Naive thymus-derived CD4-positive, alpha-beta T cell (primary cell): ENCODE data around the gene EPHA3. TPM values are rescaled to one million over a fixed set of nuclear protein-coding genes. Genes with fewer than 3 reads are reported as not detected.

ENCODE experiments used
- ATAC-seq: fragments of 150-1000 bp; cut with Tn5 transposase; 2 replicates; pipeline ENCODE4 v1.10.0; 2021; ENCODE audit warnings: mild to moderate bottlenecking, moderate library complexity
- CTCF ChIA-PET: fragments of 350-600 bp; sonication (Branson Sonifier 250); formaldehyde crosslinking; loops from one replicate; lab custom pipeline; 2021; ENCODE audit warnings: antibody characterized with exemption; lab: Charles Lee
- POLR2A ChIA-PET: fragments of 350-600 bp; sonication (Branson Sonifier 250); formaldehyde crosslinking; loops from one replicate; lab custom pipeline; 2021; ENCODE audit warnings: antibody characterized with exemption, inconsistent platforms; lab: Charles Lee
- DNase-seq, 9 donors: peaks; one replicate each; pipeline versions ENCODE4 v3.0.0 to v3.0.0-alpha.2; 2020 to 2022; ENCODE audit warnings: mixed read lengths in 1 of 9
- H3K27ac ChIP-seq: one replicate; pipeline ENCODE4 v1.7.0; 2013; ENCODE audit warnings: mild to moderate bottlenecking, low read depth, low read length, moderate library complexity
- H3K27me3 ChIP-seq, 2 donors: one replicate each; pipeline ENCODE4 v1.7.0; 2013; ENCODE audit warnings: low read length in 2 of 2, mild to moderate bottlenecking in 2 of 2, moderate library complexity in 2 of 2; ENCODE audit not compliant: control insufficient read depth in 2 of 2, insufficient read depth in 2 of 2
- H3K36me3 ChIP-seq, 3 experiments: 1 replicate in 2 of 3; 2 replicates in 1 of 3; pipeline ENCODE4 v1.7.0; 2013; ENCODE audit warnings: low read length in 3 of 3, mild to moderate bottlenecking in 3 of 3, moderate library complexity in 1 of 3; ENCODE audit not compliant: insufficient read depth in 3 of 3, control insufficient read depth in 2 of 3
- H3K4me1 ChIP-seq, 2 donors: one replicate each; pipeline ENCODE4 v1.7.0; 2013; ENCODE audit warnings: low read length in 2 of 2, mild to moderate bottlenecking in 2 of 2, moderate library complexity in 1 of 2; ENCODE audit not compliant: control insufficient read depth in 2 of 2, insufficient read depth in 2 of 2
- H3K4me3 ChIP-seq: 2 replicates; pipeline ENCODE4 v1.7.0; 2013; ENCODE audit warnings: mild to moderate bottlenecking, low read length
- H3K9me3 ChIP-seq, 3 experiments: 1 replicate in 2 of 3; 2 replicates in 1 of 3; pipeline ENCODE4 v1.7.0; 2013; ENCODE audit warnings: low read length in 3 of 3; ENCODE audit not compliant: control insufficient read depth in 2 of 3
- H3K27ac Mint-ChIP-seq, 9 donors: one replicate each; pipeline ENCODE4 v1.8.0; 2020 to 2022; ENCODE audit warnings: mixed read lengths in 9 of 9, mild to moderate bottlenecking in 8 of 9, moderate library complexity in 5 of 9, inconsistent platforms in 2 of 9
- H3K27me3 Mint-ChIP-seq, 5 donors: one replicate each; pipeline ENCODE4 v1.8.0; 2021 to 2022; ENCODE audit warnings: mixed read lengths in 5 of 5, mild to moderate bottlenecking in 1 of 5
- H3K36me3 Mint-ChIP-seq, 5 donors: one replicate each; pipeline ENCODE4 v1.8.0; 2020 to 2022; ENCODE audit warnings: mixed read lengths in 5 of 5, mild to moderate bottlenecking in 3 of 5, inconsistent platforms in 1 of 5
- H3K4me1 Mint-ChIP-seq, 7 donors: one replicate each; pipeline ENCODE4 v1.8.0; 2020 to 2022; ENCODE audit warnings: mixed read lengths in 7 of 7, mild to moderate bottlenecking in 3 of 7, inconsistent platforms in 1 of 7
- H3K4me3 Mint-ChIP-seq, 10 donors: one replicate each; pipeline ENCODE4 v1.8.0; 2020 to 2022; ENCODE audit warnings: mild to moderate bottlenecking in 10 of 10, mixed read lengths in 10 of 10, moderate library complexity in 6 of 10, inconsistent platforms in 2 of 10
- H3K9me3 Mint-ChIP-seq, 11 donors: one replicate each; pipeline ENCODE4 v1.8.0; 2020 to 2022; ENCODE audit warnings: mixed read lengths in 11 of 11, mild to moderate bottlenecking in 4 of 11, inconsistent platforms in 1 of 11, moderate library complexity in 1 of 11
- intact Hi-C, 2 donors: fragments of 100-400 bp; cut with micrococcal nuclease; formaldehyde crosslinking; loops; one replicate each; pipeline ENCODE4 v1.15.1; 2023
- polyA plus RNA-seq, 2 donors: library from polyadenylated mRNA; unstranded; fragments of 300-500 nt; fragmentation: Illumina TruSeq; gene quantifications; one replicate each; pipeline ENCODE4 v1.2.3, GENCODE V29; 2021
- total RNA-seq, 6 experiments: library from RNA in 5 of 6; stranded (reverse) in 5 of 6; gene quantifications; 1 replicate in 5 of 6; 2 replicates in 1 of 6; pipeline ENCODE4 v1.2.3 and lab custom pipeline; 2021 to 2026

Gene EPHA3
- total and polyA plus RNA-seq, 7 experiments from 2014 or later: not detected

GRCh38 chr3:89138048-89138447 is 30.6 kb downstream of the EPHA3 start:
- CTCF ChIA-PET: no interaction called here
- H3K36me3 ChIP-seq: no peaks in the 10 kb centered on the region
- H3K36me3 Mint-ChIP-seq: no peaks in the 10 kb centered on the region
- no peak overlapping the region for H3K27ac ChIP-seq
- H3K4me3 Mint-ChIP-seq: no peak overlapping the region
- intact Hi-C loops: no loop called here
- DNase-seq (no peak), ATAC-seq (no peak)
- H3K4me3 ChIP-seq: no peak overlapping the region
- no peaks in the 10 kb centered on the region for H3K4me1 ChIP-seq
- H3K9me3 ChIP-seq: no peaks in the 10 kb centered on the region
- peaks cover 0 to 8% (median 2%) of the 10 kb centered on the region in 11 donors for H3K9me3 Mint-ChIP-seq
- POLR2A ChIA-PET: no interaction called here
- no peak overlapping the region for H3K27ac Mint-ChIP-seq
- no peaks in the 10 kb centered on the region for H3K27me3 Mint-ChIP-seq
- H3K27me3 ChIP-seq: no peaks in the 10 kb centered on the region
- no peaks in the 10 kb centered on the region for H3K4me1 Mint-ChIP-seq

DNA sequence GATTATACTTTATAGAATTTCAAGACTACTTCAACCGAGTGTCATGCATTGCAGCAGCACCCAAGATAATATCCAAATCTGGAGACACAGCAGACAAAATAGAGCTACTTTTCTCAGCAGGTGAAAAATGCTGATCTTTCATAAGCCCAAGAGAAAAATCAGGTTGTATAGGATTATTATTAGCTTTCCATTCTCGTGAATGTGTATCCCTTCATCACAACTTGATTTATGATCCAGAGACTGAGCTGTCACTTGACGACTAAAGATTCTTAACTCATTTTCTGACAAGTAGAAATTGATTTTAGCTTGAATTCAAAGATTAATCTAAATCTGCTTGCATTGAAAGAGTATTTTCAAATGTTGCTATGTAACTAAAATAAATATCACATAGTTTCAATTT is 32.4 kb downstream of the EPHA3 start:
- DNase-seq (no peak), ATAC-seq (no peak)
- H3K27me3 Mint-ChIP-seq: no peaks in the 10 kb centered on the region
- H3K9me3 ChIP-seq: no peaks in the 10 kb centered on the region
- no peak overlapping the region for H3K27ac Mint-ChIP-seq
- H3K36me3 Mint-ChIP-seq: no peaks in the 10 kb centered on the region
- ChIA-PET POLR2A (no interaction called here), CTCF (interaction anchor here (0.6 kb wide), 1 partner anchor 292 kb away, joined by 3 read pairs; no protein-coding TSS in a partner anchor)
- no peaks in the 10 kb centered on the region for H3K4me1 Mint-ChIP-seq
- H3K27me3 ChIP-seq: no peaks in the 10 kb centered on the region
- intact Hi-C loops: no loop called here
- no peaks in the 10 kb centered on the region for H3K4me1 ChIP-seq
- H3K36me3 ChIP-seq: no peaks in the 10 kb centered on the region
- no peak overlapping the region for H3K27ac ChIP-seq
- no peak overlapping the region for H3K4me3 ChIP-seq
- H3K4me3 Mint-ChIP-seq: no peak overlapping the region
- peaks cover 0 to 9% (median 1%) of the 10 kb centered on the region in 11 donors for H3K9me3 Mint-ChIP-seq

DNA sequence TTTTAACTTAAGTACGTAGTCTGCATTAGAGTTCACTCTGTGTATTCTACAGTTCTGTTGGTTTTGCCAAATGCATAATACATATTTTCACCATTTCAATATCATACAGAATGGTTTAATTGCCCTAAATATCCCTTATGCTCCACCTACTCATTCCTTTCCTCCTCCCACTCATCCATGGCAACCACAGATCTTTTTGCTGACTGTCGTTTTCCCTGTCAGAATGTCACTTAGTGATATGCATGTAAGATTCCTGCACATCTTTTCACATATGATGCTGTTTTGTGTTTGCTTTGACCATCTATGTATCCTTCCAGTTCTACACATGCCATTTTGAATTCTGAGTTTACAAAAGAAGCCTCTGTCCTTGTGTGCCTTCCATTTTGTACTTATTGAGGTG is 36.7 kb downstream of the EPHA3 start:
- no peak for ATAC-seq
- H3K27ac Mint-ChIP-seq: no peak overlapping the region

DNA sequence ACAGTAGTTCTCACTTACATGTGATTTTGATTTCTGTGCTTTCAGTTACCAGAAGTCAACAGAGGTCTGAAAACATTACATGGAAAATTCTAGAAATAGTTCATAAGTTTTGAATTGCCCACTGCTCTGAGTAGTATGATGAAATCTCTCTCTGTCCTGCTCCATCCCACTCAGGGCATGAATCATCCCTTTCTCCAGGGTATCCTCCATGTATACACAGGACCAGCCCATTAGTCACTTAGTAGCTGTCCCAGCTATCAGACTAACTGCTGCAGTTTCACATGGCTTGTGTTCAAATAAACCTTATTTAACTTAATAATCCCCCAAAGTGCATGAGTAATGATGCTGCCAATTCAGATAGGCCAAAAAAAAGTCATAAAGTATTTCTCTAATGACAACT is 38.6 kb downstream of the EPHA3 start:
- POLR2A ChIA-PET: interaction anchor here (0.6 kb wide), 1 partner anchor 1275 kb away, joined by 5 read pairs; no protein-coding TSS in a partner anchor

More for the DNA sequence above, 36.7 kb downstream of the EPHA3 start:
- POLR2A ChIA-PET: no interaction called here
- Mint-ChIP-seq H3K9me3 (peaks cover 0 to 9% (median 0%) of the 10 kb centered on the region in 11 donors), H3K4me1 (no peaks in the 10 kb centered on the region), H3K4me3 (no peak overlapping the region), H3K27me3 (no peaks in the 10 kb centered on the region), H3K36me3 (no peaks in the 10 kb centered on the region)
- Histone ChIP-seq H3K4me3 (no peak overlapping the region), H3K27ac (no peak overlapping the region), H3K36me3 (no peaks in the 10 kb centered on the region), H3K9me3 (no peaks in the 10 kb centered on the region), H3K4me1 (no peaks in the 10 kb centered on the region), H3K27me3 (no peaks in the 10 kb centered on the region)
- DNase-seq: no peak
- CTCF ChIA-PET: no interaction called here
- intact Hi-C loops: no loop called here

DNA sequence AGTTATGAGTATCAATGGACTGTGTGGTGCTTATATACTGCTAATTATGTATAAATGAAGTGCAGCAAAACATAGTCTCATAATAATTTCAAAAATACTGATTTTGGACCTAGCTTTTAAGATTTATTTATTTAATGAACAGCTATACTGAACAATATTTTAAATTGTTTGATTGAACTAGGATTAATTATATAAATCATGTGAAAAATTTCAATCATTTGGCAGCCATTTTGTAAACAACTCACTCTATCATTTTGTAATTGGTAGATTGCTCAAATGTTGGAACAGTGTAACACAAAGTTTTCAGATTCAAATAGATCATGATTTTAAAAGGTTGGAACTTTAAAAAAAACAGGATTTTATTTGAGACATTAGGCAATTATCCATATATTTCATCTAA is 47.0 kb downstream of the EPHA3 start:
- DNase-seq: no peak
- Histone ChIP-seq H3K4me3 (no peak overlapping the region), H3K4me1 (no peaks in the 10 kb centered on the region), H3K36me3 (no peaks in the 10 kb centered on the region), H3K9me3 (no peaks in the 10 kb centered on the region), H3K27me3 (no peaks in the 10 kb centered on the region), H3K27ac (no peak overlapping the region)
- Mint-ChIP-seq H3K27me3 (peaks cover 0 to 4% (median 0%) of the 10 kb centered on the region in 5 donors), H3K27ac (no peak overlapping the region), H3K9me3 (peaks cover 0 to 9% (median 0%) of the 10 kb centered on the region in 11 donors), H3K4me3 (no peak overlapping the region), H3K36me3 (no peaks in the 10 kb centered on the region), H3K4me1 (no peaks in the 10 kb centered on the region)
- POLR2A ChIA-PET: no interaction called here
- intact Hi-C loops: no loop called here
- CTCF ChIA-PET: no interaction called here
- ATAC-seq: no peak

More for the DNA sequence above, 38.6 kb downstream of the EPHA3 start:
- peaks cover 0 to 8% (median 0%) of the 10 kb centered on the region in 11 donors for H3K9me3 Mint-ChIP-seq
- no peaks in the 10 kb centered on the region for H3K4me1 Mint-ChIP-seq
- Histone ChIP-seq H3K4me3 (no peak overlapping the region), H3K27me3 (no peaks in the 10 kb centered on the region), H3K27ac (no peak overlapping the region), H3K36me3 (no peaks in the 10 kb centered on the region), H3K9me3 (no peaks in the 10 kb centered on the region), H3K4me1 (no peaks in the 10 kb centered on the region)
- ATAC-seq: no peak
- intact Hi-C loops: no loop called here
- CTCF ChIA-PET: no interaction called here
- H3K27ac Mint-ChIP-seq: no peak overlapping the region
- H3K4me3 Mint-ChIP-seq: no peak overlapping the region
- H3K36me3 Mint-ChIP-seq: no peaks in the 10 kb centered on the region
- DNase-seq: no peak
- no peaks in the 10 kb centered on the region for H3K27me3 Mint-ChIP-seq

DNA sequence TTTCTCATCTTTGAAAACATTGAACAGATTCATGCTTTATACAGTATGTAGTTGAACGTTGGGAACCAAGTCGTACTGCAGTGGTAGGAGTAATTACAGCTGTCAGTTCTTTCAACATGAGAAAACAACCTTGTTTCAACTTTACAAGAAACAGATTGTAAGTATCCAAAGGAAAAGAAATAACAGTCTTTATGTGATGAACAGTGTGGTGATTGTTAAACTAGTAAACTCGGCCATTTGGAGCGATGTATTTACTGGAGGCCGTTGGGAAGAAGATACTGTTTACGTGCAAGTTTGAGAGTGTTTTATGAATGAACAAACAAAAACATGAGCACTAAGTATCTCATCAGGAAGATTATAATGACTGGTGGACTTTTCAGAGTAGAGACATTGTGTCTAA is 48.4 kb downstream of the EPHA3 start:
- Mint-ChIP-seq H3K4me1 (no peaks in the 10 kb centered on the region), H3K27me3 (peaks cover 0 to 4% (median 0%) of the 10 kb centered on the region in 5 donors), H3K4me3 (no peak overlapping the region), H3K36me3 (no peaks in the 10 kb centered on the region), H3K27ac (no peak overlapping the region), H3K9me3 (peaks cover 0 to 9% (median 0%) of the 10 kb centered on the region in 11 donors)
- POLR2A ChIA-PET: no interaction called here
- H3K36me3 ChIP-seq: no peaks in the 10 kb centered on the region
- no peak overlapping the region for H3K27ac ChIP-seq
- ATAC-seq: no peak
- CTCF ChIA-PET: no interaction called here
- DNase-seq: no peak
- H3K9me3 ChIP-seq: no peaks in the 10 kb centered on the region
- H3K27me3 ChIP-seq: no peaks in the 10 kb centered on the region
- no peak overlapping the region for H3K4me3 ChIP-seq
- no peaks in the 10 kb centered on the region for H3K4me1 ChIP-seq
- intact Hi-C loops: no loop called here

DNA sequence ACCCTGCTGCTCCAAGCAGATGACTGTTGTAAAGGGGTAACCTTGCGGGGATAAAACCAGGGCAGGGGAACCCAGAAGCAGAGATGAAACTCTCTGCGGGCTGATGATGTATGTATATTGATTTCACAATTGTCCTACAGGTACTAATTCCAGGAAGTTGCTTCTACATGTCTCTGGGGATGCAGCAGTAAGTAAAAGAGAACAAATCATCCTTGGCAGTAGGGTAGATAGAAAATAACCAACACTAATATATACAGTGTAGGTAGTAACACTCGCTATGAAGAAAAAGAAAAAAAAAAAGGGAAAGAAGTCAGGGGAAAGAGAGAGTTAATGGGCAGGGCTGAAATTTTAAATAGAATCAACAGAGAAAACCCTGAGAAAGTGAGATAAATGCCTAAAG is 50.2 kb downstream of the EPHA3 start:
- CTCF ChIA-PET: no interaction called here
- peaks cover 0 to 9% (median 0%) of the 10 kb centered on the region in 11 donors for H3K9me3 Mint-ChIP-seq
- ATAC-seq: no peak
- no peak overlapping the region for H3K27ac ChIP-seq
- no peak for DNase-seq
- H3K4me3 ChIP-seq: no peak overlapping the region
- no peak overlapping the region for H3K4me3 Mint-ChIP-seq
- no peaks in the 10 kb centered on the region for H3K36me3 Mint-ChIP-seq
- peaks cover 0 to 4% (median 0%) of the 10 kb centered on the region in 5 donors for H3K27me3 Mint-ChIP-seq
- H3K36me3 ChIP-seq: no peaks in the 10 kb centered on the region
- H3K4me1 ChIP-seq: no peaks in the 10 kb centered on the region
- intact Hi-C loops: no loop called here
- no peaks in the 10 kb centered on the region for H3K9me3 ChIP-seq
- no peaks in the 10 kb centered on the region for H3K27me3 ChIP-seq
- no peaks in the 10 kb centered on the region for H3K4me1 Mint-ChIP-seq
- no peak overlapping the region for H3K27ac Mint-ChIP-seq
- POLR2A ChIA-PET: no interaction called here
